Sigmoid colon (tissue), 4 donors: Measurements from ENCODE around the gene PRDM13.

Experiments used
- POLR2A ChIP-seq, 2 donors: fragments of 450-650 bp; IDR thresholded peaks; one replicate each; pipeline ENCODE4 v1.6.1; 2016; ENCODE audit warnings: antibody characterized with exemption in 2 of 2, mild to moderate bottlenecking in 2 of 2, moderate library complexity in 2 of 2
- POLR2AphosphoS5 ChIP-seq, 4 donors: sonication (generic); formaldehyde crosslinking; IDR thresholded peaks; one replicate each; pipeline ENCODE4 v1.6.1; 2017; ENCODE audit warnings: antibody characterized with exemption in 4 of 4

DNA sequence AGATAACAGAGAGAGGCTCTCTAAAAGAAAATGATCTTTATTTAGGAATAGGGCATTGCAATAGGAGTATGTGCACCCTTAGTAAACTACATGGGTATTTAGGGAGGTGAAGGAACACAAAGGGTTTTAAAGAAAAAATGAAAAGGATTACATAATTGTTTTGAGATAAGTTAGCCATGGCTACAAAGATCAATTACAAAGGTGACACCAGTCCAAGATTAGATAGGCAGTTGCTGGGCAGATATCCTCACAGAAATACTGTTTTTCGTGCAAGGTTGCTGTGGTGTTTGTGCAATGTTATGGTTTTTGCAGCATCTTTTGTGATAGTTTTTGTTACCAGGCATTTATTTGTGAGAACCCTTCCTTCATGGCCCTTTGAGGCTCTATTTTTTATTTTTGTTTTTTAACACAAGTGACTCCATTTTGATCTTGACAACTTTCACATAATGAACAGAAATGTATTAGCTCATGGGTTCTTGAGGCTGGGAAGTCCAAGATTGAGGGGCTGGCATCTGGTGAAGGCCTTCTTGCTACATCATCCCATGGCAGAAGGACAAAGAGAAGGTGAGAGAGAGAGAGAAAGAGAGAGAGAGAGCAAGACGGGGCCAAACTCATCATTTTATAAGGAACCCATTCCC is 32.5 kb upstream of the PRDM13 start:
- TF ChIP-seq POLR2AphosphoS5 (IDR thresholded peaks at IDR 0.05) (no peak), POLR2A (IDR thresholded peaks at IDR 0.05) (no peak)
